GM12801 (cell line): ENCODE results near the gene MELTF.

Experiments used
- CTCF ChIP-seq: IDR thresholded peaks from one replicate; pipeline ENCODE4 v1.5.1; 2011; ENCODE audit warnings: control low read depth; ENCODE audit not compliant: insufficient read length; ENCODE audit errors: extremely low read depth

Gene MELTF

GRCh38 chr3:197003461-197004385, 25.9 kb downstream of the MELTF start:
- no peak for TF ChIP-seq CTCF

- no peak for TF ChIP-seq CTCF
Measured at GRCh38 chr3:197002701-197003454, 26.7 kb downstream of the MELTF start.

- no peak for TF ChIP-seq CTCF
Measured at GRCh38 chr3:197001972-197002700, 27.5 kb downstream of the MELTF start.

- TF ChIP-seq CTCF = no peak
Measured at GRCh38 chr3:197001106-197001971, 28.3 kb downstream of the MELTF start.

- TF ChIP-seq CTCF = no peak
Measured at GRCh38 chr3:197000211-197000610, 29.4 kb downstream of the MELTF start.

- no peak for TF ChIP-seq CTCF
Measured at GRCh38 chr3:196998966-196999760, 30.5 kb downstream of the MELTF start.
